Mesenteric fat pad (tissue), 1 donor: ENCODE results near the gene PEPD. TPM values are rescaled to one million over a fixed set of nuclear protein-coding genes. Genes with fewer than 3 reads are reported as not detected.

Experiments used
- DNase-seq: peaks from one replicate; pipeline ENCODE4 v3.0.0-alpha.2; 2020; ENCODE audit warnings: low spot score
- total RNA-seq: library from RNA; stranded (reverse); fragmentation: NEBNext Ultra II Directional; extraction: Animal tissue kit (Norgen Biotek cat#: 25700); gene quantifications from one replicate; pipeline ENCODE4 v1.2.1, GENCODE V29; 2021
- donor health status: DM: yes; HTN: yes; CAD: no.

PEPD gene
- total RNA-seq, 1 donor from 2014 or later: 97.0 TPM

- DNase-seq: no peak
These were observed 61.2 kb downstream of the PEPD start for GRCh38 chr19:33460221-33460908.

DNA sequence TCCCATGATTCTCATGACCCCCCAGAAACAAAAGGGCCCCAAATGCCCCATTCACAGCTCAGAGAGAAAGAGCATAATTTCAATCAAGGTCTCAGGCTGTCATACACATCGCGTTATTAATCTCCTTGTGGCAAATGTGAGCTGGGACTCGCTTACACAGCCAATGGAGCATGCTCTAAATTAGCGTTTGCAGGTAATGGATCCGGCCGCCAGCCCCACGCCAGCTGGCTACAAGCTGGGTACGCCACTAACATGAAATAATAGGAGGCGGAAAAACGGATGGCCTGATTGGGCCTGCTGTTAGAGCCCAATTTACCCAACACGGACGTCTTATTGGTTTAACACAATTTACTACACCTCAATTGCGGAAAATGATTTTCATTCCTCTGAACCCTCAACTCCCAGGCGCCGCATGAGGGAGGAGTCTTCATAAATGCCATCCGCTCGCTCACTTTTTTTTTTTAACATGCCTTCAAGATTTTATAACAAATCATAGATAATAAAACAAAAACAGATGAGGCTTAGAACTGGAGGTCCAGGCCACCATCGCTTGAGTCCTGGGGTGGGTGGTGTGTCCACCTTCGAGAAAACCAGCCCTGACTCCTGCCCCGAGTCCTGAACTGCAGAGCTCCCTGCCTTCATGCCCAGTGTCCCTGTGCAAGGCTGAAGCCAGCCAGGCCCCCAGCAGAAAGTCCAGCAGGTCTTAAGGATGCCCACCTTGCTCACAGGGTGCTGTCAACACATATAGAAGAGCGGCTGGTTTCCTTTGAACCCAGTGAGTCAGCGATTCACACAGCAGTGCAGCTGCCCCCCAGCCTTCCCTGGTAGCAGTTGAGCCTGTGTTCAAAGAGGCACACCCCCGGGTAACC is 62.1 kb downstream of the PEPD start:
- no peak for DNase-seq

DNA sequence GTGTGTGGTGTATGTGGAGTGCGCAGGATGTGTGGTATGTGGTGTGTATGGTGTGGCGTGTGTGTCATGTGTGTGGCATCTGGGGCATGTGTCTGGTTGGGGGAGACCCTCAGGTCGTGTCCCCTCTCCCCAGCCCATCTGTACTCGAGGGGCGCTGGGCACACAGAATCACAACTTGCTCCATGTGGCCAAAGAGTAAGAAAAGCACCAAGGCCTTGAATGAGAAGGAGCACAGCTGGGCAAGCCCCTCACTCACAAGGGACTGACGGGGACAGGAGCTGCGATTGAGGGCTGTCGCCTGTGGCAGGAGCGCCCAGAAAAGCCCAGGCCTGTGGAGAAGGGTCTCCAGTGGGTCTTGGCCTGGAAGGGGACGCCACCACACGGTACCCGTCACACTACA is 62.8 kb downstream of the PEPD start:
- no peak for DNase-seq

- no peak for DNase-seq
These were observed 63.4 kb downstream of the PEPD start for GRCh38 chr19:33458171-33458633.

DNA sequence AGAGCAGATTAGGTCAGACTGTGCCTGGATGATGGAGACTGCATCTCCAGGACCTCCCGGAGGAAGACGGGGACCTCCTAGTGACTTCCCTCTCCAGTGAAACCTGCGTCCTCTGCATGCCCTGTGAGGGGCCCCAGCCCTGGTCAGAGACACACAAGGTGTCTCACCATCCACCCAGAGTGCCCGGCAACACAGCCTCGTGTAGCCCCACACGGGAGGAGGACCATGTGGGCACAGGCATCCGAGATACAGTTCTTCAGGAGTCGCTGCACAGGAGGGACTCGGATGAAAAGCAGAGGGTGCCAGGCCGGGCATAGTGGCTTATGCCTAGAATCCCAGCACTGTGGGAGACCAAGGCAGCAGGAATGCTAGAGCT is 64.8 kb downstream of the PEPD start:
- peak; percentile 74 for DNase-seq

GRCh38 chr19:33456076-33456844 is 65.3 kb downstream of the PEPD start:
- DNase-seq: no peak

DNA sequence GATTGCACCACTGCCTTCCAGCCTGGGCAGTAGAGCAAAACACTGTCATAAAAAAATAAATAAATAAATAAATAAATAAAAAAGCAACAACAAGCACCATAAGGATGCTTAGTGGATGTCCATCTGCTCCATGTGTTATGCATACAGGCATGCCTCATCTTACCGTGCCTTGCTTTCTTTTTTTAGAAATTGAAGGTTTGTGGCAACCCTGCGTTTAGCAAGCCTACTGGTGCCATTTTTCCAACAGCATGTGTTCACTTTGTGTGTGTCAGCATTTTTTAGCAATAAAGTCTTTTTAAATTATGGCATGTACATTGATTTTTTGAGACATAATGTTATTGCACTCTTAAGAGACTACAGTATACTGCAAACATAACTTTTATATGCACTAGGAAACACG is 68.3 kb downstream of the PEPD start:
- DNase-seq: no peak

DNA sequence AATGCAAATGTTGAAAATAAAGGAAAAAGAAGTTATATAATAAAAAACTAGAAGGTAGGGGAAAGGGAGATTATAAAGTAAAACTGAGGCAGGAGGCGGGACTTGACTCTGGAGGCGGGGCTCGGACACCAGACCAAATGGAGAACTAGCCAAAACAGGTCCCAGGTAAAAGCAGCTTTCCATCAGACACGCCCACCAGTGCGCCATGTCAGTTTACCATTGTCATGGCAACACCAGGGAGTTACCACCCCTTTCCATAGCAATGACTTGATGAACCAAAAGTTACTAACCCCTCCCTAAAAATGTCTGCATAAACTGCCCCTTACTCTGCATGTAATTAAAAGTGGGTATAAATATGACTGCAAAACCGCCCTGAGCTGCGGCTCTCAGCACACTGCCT is 70.9 kb downstream of the PEPD start:
- DNase-seq: no peak

- DNase-seq: no peak
These were observed 71.8 kb downstream of the PEPD start for GRCh38 chr19:33449799-33450198.

DNA sequence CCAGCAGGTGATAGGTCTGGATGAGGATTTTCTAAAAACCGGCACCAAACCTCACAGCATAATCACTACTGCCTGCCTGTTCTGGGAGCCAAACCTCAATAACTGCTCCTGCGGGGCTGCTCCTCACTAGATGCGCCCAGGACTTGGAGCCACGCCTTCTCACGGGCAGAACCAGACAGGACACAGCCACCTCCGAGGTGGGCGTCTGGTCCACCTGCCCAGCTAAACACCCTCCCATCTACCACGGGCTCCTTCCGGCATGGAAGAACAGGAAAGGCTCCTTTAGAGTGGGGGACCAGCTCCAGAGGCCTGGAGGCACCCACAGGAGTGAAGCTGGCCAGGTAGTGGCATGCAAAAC is 73.5 kb downstream of the PEPD start:
- no peak for DNase-seq

- no peak for DNase-seq
These were observed 74.0 kb downstream of the PEPD start for GRCh38 chr19:33447336-33448158.

DNA sequence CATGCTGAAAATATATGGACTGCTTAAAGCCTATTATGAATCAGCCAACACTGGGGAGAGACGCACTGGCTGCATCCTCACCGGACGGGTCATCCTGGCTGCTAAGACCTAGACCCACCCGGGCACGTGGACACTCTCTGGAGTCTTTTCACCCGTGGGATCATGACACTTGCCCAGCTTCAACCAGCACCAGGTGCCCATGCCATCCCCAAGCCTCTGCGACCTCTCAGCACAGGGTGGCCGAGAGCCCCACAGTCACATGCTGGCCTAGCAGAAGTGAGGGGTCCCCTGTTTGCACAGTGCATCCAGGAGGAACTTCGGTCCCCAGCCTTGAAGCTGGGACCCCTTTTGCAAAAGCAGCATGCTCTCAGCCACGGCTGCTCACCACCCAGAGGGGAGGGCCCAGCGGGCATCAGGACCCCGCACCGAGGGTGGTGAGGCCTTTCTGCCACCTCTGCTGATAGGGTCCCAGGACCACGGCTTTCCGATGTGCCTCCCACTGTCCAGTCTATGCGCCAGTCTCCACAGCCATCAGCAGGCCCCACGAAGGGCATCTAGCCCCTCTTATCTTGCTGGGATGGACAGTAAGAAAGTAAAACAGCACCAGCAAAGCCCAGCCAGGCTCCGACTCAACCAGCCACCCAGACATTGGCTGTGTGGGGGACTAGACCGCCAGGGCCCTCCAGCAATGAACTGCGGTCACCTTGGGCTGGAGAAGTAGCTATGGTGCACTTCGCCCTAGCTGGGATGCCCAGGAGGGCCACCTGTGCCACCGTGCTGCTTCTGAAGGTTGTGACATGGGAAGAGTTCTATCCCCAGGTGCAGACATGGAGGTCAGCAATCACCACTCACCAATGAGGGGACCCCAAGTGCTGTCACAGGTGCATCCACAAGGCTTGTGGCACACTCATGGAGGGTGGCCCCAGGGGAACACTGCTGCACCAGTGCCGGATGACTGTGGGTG is 75.0 kb downstream of the PEPD start:
- DNase-seq: no peak

GRCh38 chr19:33445442-33446329 is 75.9 kb downstream of the PEPD start:
- DNase-seq: no peak

DNA sequence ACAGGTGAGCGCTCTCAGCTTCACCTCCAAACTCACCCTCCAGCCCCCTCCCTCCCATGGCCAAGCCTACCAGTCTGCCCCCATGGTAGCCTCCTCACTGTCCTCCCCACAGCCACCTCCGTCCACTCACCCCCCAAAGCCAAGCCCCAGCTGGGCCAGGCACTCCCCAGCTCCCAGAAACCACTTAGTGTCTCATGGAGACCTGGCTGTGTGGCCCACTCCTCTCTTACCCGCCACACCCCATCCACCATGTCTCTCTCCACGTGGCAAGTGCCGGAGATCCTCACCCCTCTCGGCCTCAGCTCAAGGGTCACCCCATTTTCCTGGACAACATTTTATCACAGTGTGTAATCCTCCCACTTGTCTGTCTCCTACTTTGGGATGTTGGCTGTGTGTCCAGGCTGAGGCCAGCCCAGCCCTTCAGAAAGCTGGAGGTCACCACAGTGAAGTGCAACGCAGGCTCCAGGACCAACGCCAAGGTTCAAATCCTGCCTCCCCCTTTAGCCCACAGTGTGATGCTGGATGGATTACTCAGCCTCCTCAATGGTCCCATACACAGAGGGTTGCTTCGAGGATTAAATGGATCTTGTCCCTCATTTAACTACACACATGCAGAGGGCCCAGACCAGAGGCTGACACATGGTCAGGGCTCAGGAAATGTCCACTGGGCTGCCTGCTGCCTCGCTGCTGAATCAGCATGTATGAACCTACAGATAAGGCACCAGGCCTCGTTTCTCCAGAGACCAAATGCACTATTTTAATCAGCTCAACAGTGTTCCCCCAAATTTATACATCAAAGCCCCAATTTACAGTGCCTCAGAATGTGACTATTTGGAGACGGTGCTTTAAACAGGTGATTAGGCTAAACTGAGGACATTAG is 76.8 kb downstream of the PEPD start:
- DNase-seq: no peak

DNA sequence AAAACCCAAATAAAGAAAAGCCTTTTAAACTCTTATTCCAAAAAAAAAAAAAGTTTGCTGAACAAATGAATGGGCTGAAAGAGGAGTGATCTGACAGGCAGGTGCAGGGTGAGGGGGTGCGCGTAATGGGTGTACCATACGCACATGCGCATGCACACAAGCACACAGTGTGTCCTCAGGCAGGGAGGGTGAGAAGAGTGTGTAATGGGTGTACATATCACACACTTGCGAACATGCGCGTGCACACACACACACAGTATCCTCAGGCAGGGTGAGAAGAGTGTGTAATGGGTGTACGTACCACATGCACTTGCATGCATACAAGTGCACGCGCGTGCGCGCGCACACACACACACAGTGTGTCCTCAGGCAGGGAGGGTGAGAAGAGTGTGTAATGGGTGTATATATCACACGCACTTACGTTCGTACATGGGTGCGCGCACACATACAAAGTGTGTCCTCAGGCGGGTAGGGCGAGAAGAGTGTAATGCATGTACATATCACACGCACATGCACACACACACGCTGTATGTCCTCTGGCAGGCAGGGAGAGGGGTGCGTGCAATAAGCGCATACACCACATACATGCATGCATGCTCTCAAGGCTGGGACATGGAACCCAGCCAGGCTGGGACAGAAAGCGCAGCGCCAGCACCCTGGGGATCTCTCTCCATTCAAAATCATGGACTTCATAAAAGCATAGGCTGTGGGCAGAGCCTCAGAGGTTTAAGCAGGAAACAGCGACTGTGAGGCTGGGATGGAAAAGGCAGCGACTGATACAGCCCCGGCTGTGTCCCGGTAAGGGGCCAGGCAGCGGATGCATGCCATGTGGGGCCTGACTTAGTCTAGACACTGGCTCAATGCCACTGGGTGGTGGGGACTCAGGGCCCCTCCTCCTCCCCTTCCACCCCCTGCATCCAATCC is 77.7 kb downstream of the PEPD start:
- no peak for DNase-seq

GRCh38 chr19:33442706-33443105 is 78.9 kb downstream of the PEPD start:
- DNase-seq: no peak

DNA sequence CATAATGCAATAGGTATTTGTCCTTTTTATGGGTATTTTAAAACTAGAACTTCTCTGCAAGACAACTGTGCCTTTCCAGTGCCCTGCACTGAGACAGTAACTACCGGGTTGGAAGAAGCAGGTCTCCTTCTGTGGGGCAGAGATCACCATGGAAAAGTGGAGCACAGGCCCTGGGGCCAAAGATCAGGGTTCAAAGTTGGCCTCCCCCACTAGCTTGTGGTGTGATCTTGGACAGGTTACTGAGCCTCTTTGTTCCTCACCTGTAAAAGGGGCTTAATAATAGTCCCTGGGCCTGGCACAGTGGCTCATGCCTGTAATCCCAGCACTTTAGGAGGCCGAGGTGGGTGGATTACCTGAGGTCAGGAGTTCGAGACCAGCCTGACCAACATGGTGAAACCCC is 79.8 kb downstream of the PEPD start:
- no peak for DNase-seq
